GM12892 (cell line): ENCODE results near the gene KLHDC10.

ENCODE experiments used
- DNase-seq: peaks from one replicate; pipeline ENCODE4 v3.0.0; 2011; ENCODE audit not compliant: insufficient read length
- FAIRE-seq: peaks from 2 replicates; lab custom pipeline; 2011; peaks lifted over from hg19 to GRCh38; lab: Jason Lieb, UNC
- POLR2A ChIP-seq: IDR thresholded peaks from 2 replicates; pipeline ENCODE4 v1.6.1; 2011; ENCODE audit warnings: low read depth, low read length, control low read depth
- POLR2AphosphoS5 ChIP-seq: IDR thresholded peaks from 2 replicates; pipeline ENCODE4 v1.6.1; 2011; ENCODE audit warnings: low read depth, low read length, control low read depth
- TAF1 ChIP-seq: IDR thresholded peaks from 2 replicates; pipeline ENCODE4 v1.6.1; 2011; ENCODE audit warnings: low read depth, mild to moderate bottlenecking, control low read depth, low read length, borderline replicate concordance

KLHDC10 gene

GRCh38 chr7:130129011-130129411 is 58.7 kb downstream of the KLHDC10 start:
- TF ChIP-seq POLR2A (no peak), POLR2AphosphoS5 (no peak), TAF1 (no peak)
- FAIRE-seq (no peak), DNase-seq (no peak)

DNA sequence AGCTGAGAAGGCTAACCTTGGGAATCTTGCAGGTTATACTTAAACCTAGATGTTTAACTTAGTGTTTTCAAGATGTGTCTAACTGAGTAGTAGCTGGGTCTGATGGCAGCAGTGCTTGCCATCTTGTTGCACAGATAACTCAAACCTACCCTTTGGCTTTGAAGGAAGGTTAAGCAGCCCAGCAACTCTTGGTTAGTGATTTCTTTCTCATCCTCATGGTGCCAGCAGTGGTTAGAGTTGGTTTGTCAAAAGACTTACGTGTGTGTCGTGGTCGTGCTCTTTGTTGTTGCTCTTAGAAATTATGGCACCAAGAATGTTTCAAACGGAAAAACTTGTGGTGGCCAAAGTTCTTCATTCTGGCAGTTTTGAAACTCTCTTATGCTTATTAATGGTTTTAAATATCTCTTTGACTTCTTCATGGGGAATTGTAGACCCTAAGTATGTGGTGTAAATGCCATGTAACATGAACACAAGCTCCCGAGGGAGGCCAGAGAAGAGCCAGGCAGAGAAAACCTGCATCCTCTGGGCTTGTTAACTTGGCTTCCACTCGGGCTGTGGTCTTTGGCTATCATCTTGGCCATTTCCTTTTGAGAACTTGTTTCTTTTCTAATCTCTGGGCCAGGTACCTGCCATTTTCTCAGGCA is 61.0 kb downstream of the KLHDC10 start:
- FAIRE-seq: no peak
- TF ChIP-seq TAF1: no peak
- TF ChIP-seq POLR2AphosphoS5: no peak
- no peak for TF ChIP-seq POLR2A
- no peak for DNase-seq

DNA sequence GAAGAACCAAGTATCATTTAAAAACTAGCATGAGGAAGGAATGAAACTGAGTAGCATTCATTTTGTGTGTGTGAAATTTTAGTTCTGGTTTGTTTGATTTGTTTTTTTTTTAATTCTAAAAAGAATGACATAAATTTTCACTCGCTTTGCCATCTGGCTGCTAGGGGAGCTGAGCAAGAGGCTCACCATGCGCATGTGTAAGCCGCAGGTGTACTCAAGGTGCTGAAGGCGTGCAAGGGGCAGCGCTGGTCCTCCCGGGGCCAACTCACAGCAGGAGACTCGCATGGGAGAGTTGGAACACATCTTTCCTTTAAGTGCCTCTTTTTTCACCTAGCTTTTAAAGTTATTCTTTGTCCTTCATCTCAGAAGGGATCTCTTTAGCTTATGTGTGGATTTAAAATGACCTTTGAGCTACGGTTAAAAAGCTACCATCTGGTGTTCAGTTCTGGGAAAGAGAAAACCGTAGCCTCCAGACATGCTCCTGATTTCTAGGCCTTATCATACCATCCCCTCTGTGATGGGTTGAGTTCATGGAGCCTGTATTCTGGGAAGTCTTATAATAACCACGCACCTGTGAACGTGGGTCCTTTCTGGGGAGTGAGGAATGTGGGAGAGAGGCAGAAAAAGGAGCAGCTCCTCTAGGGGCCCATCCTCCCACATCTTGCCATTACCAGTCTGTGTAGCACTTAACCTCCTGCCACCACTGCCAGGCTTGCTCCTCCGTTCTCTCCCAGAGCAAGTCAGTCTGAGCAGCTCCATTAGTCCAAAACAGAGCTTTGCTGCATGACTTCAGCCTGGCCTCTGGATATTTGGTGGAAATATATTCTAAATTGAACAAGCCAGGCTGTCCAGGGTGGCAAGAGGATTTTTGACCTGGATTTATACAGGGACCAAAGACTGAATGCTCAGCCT is 61.9 kb downstream of the KLHDC10 start:
- DNase-seq (no peak), FAIRE-seq (no peak)
- TF ChIP-seq POLR2A (no peak), TAF1 (no peak), POLR2AphosphoS5 (no peak)

GRCh38 chr7:130133029-130133782 is 62.9 kb downstream of the KLHDC10 start:
- DNase-seq (no peak), FAIRE-seq (no peak)
- TF ChIP-seq POLR2A (no peak), TAF1 (no peak), POLR2AphosphoS5 (no peak)

DNA sequence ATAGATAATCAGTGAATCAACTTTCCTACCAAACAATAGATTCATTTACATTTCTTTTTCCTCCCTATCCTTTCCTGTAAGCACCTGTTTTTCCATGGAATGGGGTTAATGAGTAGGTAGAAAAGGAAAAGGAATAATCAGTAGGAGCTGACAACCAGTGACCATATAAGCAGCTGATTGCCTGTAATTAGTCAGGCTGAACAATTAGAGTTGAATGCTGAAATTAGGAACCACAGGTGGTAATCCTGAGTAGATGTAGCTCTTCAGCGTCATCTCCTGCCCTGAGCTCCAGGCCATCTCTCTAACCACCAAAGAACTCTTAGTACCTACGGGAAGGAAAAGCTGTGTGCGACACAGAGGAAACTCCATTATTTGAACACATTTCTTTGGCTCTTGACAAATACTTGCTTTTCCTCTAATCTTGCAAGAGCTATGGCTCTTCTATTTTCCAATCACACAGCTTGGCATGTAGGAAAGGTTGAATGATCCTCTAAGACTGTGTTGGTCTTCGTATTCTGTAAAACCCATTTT is 63.8 kb downstream of the KLHDC10 start:
- DNase-seq (no peak), FAIRE-seq (no peak)
- no peak for TF ChIP-seq TAF1
- TF ChIP-seq POLR2A: no peak
- TF ChIP-seq POLR2AphosphoS5: no peak

DNA sequence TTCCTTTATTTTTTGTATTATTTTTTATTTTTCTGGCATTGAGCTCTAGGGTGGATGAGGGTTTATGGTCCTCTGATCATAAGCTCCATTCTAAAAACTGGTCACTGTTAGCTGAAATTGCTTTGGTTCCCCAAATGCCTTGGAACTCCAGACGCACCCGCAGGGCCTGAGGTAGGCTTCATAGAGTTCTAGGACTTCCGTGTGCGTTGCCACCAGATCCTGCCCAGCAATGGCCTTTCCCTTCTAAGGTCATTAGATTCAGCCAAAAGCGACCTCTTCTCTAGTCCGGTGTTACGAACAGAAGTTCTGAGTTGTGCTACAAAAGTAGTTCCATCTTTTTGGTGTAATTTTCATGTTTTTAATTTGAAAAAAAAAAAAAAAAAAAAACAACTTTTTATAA is 64.4 kb downstream of the KLHDC10 start:
- TF ChIP-seq POLR2AphosphoS5 (no peak), TAF1 (no peak), POLR2A (no peak)
- DNase-seq (no peak), FAIRE-seq (no peak)

DNA sequence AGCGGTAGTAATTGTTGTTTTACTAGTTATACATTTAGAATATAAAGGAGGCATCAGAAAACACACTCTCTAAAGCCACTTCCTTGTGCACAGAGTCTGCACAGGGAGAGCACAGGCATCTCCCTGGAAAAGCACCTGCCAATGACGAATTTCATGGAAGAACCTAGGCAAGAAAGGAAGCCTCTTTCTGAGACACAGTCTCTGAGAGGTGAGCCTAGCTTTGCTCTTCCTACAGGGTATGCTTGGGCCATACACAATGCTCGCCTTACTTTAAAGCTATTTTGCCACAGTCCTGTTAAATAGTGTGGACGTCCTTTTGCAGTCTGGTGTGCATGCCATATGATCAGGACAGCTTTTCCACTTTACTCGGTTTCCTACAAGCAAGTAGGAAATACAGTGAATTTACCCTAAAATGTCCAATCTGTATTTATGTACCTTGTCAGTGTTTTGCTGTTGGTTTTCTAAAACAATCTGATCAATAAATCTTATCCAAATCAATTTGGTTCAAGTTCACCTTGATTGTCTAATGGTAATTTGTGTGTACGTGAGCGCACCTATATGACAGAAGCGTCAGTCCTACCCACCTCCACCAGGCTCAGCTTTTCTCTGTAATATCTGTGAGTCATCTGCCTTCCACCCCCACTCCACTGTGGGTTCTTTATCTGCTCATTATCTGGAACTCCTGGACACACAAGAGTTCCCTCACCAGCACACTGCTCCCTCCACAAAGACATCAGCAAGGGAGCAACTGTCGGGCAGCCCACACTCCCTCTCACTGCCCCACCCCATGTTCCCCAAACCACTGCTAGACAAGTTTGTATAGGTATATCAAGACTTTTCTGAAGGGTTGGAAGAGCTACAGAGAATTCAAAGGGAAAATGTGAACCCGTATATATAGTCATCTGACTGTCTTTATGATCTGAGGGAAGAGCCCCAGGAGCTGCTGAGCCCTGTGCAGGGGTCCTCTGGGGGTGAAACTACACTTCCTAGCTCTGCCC is 65.2 kb downstream of the KLHDC10 start:
- TF ChIP-seq POLR2AphosphoS5 (no peak), POLR2A (no peak), TAF1 (no peak)
- FAIRE-seq (no peak), DNase-seq (no peak)

- no peak for FAIRE-seq
- no peak for DNase-seq
- no peak for TF ChIP-seq POLR2AphosphoS5
- TF ChIP-seq POLR2A: no peak
Observed at GRCh38 chr7:130136579-130137167, 66.3 kb downstream of the KLHDC10 start.

DNA sequence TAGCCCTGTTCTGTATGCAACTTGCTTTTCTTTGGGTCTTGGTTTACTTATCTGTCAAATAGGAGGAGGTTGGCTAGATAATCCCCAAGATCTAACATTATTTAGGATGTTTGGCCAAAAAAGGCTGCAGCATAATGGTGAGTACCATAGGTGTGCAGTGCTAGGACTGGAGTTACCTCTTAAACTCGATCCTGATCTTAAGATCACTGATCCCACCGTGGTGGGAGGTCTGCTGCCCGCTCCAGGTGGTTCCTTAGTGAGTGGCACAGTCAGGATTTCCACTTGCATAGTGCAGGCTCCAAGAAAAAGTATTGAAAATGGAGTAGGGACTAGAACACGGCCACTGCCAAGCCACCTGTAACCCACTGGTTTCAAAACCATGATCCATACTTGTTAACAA is 66.9 kb downstream of the KLHDC10 start:
- no peak for DNase-seq
- no peak for TF ChIP-seq TAF1
- no peak for TF ChIP-seq POLR2A
- TF ChIP-seq POLR2AphosphoS5: no peak
- FAIRE-seq: no peak

DNA sequence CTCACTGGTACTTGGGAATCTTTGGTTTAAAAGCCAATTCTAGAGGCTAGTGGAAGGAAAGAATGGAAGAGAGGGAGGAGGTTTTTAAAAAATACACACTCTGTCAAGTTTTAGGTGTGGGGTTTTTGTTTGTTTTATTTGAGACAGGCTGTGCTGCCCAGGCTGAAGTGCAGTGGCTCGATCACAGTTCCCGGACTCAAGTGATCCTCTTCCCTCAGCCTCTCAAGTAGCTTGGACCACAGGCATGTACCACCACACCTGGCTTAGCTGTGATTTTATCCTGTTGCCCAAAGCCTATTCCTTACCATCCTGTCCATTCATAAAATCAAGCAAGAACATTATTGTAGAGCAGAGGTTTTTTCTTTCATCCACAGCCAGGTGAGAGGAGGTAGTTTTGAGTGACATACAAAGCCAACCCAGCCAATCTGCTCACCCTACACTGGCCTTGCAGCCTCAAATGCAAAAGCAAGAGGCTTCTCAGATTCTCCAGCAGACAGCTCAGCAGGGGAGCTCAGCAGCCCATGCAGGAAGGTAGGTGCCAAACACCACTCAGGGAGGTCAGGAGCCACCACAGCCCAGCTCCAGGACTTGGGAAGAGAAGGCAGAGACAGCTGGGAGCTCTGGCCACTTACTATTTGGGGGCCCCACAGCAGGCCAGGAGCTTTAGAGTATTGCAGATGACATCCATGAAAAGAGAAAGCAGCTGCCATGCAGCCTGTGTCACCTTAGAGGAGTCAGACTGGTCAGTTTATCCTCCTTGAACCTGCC is 69.0 kb downstream of the KLHDC10 start:
- DNase-seq: no peak
- FAIRE-seq: no peak

More for the DNA sequence above, 69.0 kb downstream of the KLHDC10 start:
- TF ChIP-seq TAF1 (no peak), POLR2AphosphoS5 (no peak), POLR2A (no peak)
